ENCODE results near the gene CAV1.

DNA sequence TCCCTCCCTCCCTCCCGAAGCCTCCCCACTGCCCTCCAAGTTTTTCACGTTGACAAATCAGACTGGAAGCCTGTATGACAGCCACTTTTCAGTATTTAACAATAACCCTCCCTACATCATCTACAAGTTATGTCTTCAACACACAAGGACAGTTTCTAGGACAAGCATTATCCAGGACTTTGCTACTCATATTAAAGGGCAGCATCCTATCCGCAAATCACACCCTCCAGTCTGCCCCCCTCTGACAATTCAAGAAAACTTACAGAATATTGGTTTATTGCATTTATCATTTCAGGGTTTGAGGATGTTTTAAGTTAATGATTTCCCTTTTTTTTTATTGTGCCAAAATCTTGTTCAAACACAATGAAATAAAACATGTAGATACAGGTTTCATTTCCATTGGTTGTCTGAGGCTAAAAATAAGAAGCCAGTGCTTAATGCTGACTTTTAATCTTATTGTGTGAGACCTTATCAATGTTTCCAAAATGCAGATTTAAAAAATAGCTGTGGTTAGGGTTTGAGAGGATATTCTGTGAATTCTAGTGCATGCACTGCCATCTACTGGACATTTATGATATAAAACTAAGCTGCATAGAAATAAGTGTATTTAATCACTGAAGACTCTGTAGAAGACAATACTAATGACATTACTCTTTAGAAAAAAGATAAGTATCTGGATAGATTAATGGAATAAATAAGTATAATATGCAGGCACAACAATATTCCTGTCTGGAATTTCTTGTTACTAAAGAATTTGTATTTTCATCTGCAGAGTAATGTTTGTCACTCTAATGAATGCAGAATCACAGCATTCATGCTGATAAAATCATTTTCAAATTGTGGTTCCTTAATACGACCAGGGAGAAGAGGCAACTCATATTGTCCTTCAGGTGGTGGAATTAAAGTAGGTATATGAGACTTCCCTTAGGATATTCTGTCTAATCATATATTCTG lies 64.1 kb downstream of the CAV1 start:
- TF ChIP-seq EP300 (IDR thresholded peaks at IDR 0.05; ENCODE audit: low read depth) = no peak
- TF ChIP-seq, protein P1, sequence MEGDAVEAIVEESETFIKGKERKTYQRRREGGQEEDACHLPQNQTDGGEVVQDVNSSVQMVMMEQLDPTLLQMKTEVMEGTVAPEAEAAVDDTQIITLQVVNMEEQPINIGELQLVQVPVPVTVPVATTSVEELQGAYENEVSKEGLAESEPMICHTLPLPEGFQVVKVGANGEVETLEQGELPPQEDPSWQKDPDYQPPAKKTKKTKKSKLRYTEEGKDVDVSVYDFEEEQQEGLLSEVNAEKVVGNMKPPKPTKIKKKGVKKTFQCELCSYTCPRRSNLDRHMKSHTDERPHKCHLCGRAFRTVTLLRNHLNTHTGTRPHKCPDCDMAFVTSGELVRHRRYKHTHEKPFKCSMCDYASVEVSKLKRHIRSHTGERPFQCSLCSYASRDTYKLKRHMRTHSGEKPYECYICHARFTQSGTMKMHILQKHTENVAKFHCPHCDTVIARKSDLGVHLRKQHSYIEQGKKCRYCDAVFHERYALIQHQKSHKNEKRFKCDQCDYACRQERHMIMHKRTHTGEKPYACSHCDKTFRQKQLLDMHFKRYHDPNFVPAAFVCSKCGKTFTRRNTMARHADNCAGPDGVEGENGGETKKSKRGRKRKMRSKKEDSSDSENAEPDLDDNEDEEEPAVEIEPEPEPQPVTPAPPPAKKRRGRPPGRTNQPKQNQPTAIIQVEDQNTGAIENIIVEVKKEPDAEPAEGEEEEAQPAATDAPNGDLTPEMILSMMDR (IDR thresholded peaks at IDR 0.05) = peak; percentile 69 to 81 (median 74)
- TF ChIP-seq POLR2A (IDR thresholded peaks at IDR 0.05) = no peak
